H9 (cell line): ENCODE results near the gene SLC25A15. TPM values are rescaled to one million over a fixed set of nuclear protein-coding genes. Genes with fewer than 3 reads are reported as not detected.
"Not testable (repeated sequence)": the region's sequence is repeated elsewhere in the genome, so short reads cannot be mapped to it uniquely, and the experiment has no call there.

Experiments used
- DNase-seq: peaks from one replicate; pipeline ENCODE4 v3.0.0-alpha.2; 2017
- H2AFZ ChIP-seq: one replicate; pipeline ENCODE4 v1.6.1; 2013; ENCODE audit warnings: mild to moderate bottlenecking, low read length, control low read depth, moderate library complexity
- H2AK5ac ChIP-seq: 2 replicates; pipeline ENCODE4 v1.6.1; 2013; ENCODE audit warnings: low read length, control low read depth, mixed read lengths; ENCODE audit not compliant: insufficient read length
- H2BK120ac ChIP-seq: one replicate; pipeline ENCODE4 v1.6.1; 2013; ENCODE audit warnings: low read depth, mild to moderate bottlenecking, low read length, control low read depth, inconsistent platforms; ENCODE audit not compliant: poor library complexity, severe bottlenecking
- H2BK12ac ChIP-seq: 2 replicates; pipeline ENCODE4 v1.6.1; 2013; ENCODE audit warnings: low read length, control low read depth, mixed read lengths, low read depth; ENCODE audit not compliant: insufficient read length
- H2BK15ac ChIP-seq: 2 replicates; pipeline ENCODE4 v1.6.1; 2013; ENCODE audit warnings: low read depth, low read length, control low read depth
- H2BK20ac ChIP-seq: one replicate; pipeline ENCODE4 v1.6.1; 2013; ENCODE audit warnings: low read depth, mild to moderate bottlenecking, low read length, control low read depth, inconsistent platforms; ENCODE audit not compliant: poor library complexity, severe bottlenecking
- H2BK5ac ChIP-seq: 2 replicates; pipeline ENCODE4 v1.6.1; 2013; ENCODE audit warnings: low read length, control low read depth, mixed read lengths; ENCODE audit not compliant: insufficient read length
- H3K14ac ChIP-seq: 2 replicates; pipeline ENCODE4 v1.6.1; 2013; ENCODE audit warnings: low read length, control low read depth; ENCODE audit not compliant: insufficient read depth
- H3K18ac ChIP-seq: 2 replicates; pipeline ENCODE4 v1.6.1; 2013; ENCODE audit warnings: low read depth, mild to moderate bottlenecking, mixed read lengths, low read length, control low read depth; ENCODE audit not compliant: insufficient read length
- H3K23ac ChIP-seq: 2 replicates; pipeline ENCODE4 v1.6.1; 2013; ENCODE audit warnings: low read length, control low read depth, mixed read lengths, low read depth; ENCODE audit not compliant: insufficient read length
- H3K23me2 ChIP-seq: 2 replicates; pipeline ENCODE4 v1.6.1; 2013; ENCODE audit warnings: low read depth, mild to moderate bottlenecking, mixed read lengths, low read length, control low read depth; ENCODE audit not compliant: insufficient read length, poor library complexity, severe bottlenecking
- H3K27ac ChIP-seq: 2 replicates; pipeline ENCODE4 v1.5.1; 2013; ENCODE audit warnings: low read length, control low read depth, mixed read lengths, low read depth; ENCODE audit not compliant: insufficient read length
- H3K27me3 ChIP-seq: 2 replicates; pipeline ENCODE4 v1.6.1; 2013; ENCODE audit warnings: low read length, control low read depth, inconsistent platforms; ENCODE audit not compliant: insufficient read depth
- H3K4ac ChIP-seq: 2 replicates; pipeline ENCODE4 v1.6.1; 2013; ENCODE audit warnings: low read depth, mild to moderate bottlenecking, control low read depth, inconsistent platforms, low read length, moderate library complexity
- H3K4me1 ChIP-seq: 2 replicates; pipeline ENCODE4 v1.6.1; 2013; ENCODE audit warnings: low read length, control low read depth, inconsistent platforms; ENCODE audit not compliant: insufficient read depth
- H3K4me2 ChIP-seq: 2 replicates; pipeline ENCODE4 v1.6.1; 2013; ENCODE audit warnings: low read length, control low read depth, mixed read lengths; ENCODE audit not compliant: insufficient read length, insufficient read depth
- H3K56ac ChIP-seq: 2 replicates; pipeline ENCODE4 v1.6.1; 2013; ENCODE audit warnings: low read depth, mild to moderate bottlenecking, mixed read lengths, low read length, control low read depth; ENCODE audit not compliant: insufficient read length
- H3K79me1 ChIP-seq: 2 replicates; pipeline ENCODE4 v1.6.1; 2013; ENCODE audit warnings: low read depth, mild to moderate bottlenecking, moderate library complexity, low read length, control low read depth, inconsistent platforms; ENCODE audit not compliant: insufficient read depth, poor library complexity, severe bottlenecking
- H3K79me2 ChIP-seq: 2 replicates; pipeline ENCODE4 v1.6.1; 2013; ENCODE audit warnings: low read length, control low read depth, inconsistent platforms; ENCODE audit not compliant: insufficient read depth
- H3K9ac ChIP-seq: 2 replicates; pipeline ENCODE4 v1.6.1; 2013; ENCODE audit warnings: low read length, control low read depth, mixed read lengths; ENCODE audit not compliant: insufficient read length; ENCODE audit errors: extremely low read depth
- H3K9me3 ChIP-seq: one replicate; pipeline ENCODE4 v1.6.1; 2013; ENCODE audit warnings: low read depth, low read length, inconsistent platforms; ENCODE audit not compliant: control insufficient read depth
- H3T11ph ChIP-seq: one replicate; pipeline ENCODE4 v1.6.1; 2013; ENCODE audit warnings: mild to moderate bottlenecking, low read length, control low read depth, inconsistent platforms
- H4K20me1 ChIP-seq: one replicate; pipeline ENCODE4 v1.6.1; 2013; ENCODE audit not compliant: control insufficient read depth, insufficient read length, insufficient read depth
- H4K5ac ChIP-seq: 2 replicates; pipeline ENCODE4 v1.6.1; 2013; ENCODE audit warnings: low read depth, mild to moderate bottlenecking, mixed read lengths, low read length, control low read depth; ENCODE audit not compliant: insufficient read length
- H4K8ac ChIP-seq: replicated peaks from 2 replicates; pipeline ENCODE4 v1.6.1; 2013; ENCODE audit warnings: low read length, control low read depth, mixed read lengths, low read depth; ENCODE audit not compliant: insufficient read length
- H4K91ac ChIP-seq: 2 replicates; pipeline ENCODE4 v1.6.1; 2013; ENCODE audit warnings: low read depth, mild to moderate bottlenecking, moderate library complexity, mixed read lengths, low read length, control low read depth; ENCODE audit not compliant: insufficient read length
- H3K27ac Mint-ChIP-seq, 3 experiments: 2 replicates in 2 of 3; 3 replicates in 1 of 3; pipeline ENCODE4 v1.8.0; 2020 to 2021; ENCODE audit warnings: mixed read lengths in 3 of 3, mild to moderate bottlenecking in 1 of 3, moderate library complexity in 1 of 3
- H3K27me3 Mint-ChIP-seq: 2 replicates; pipeline ENCODE4 v1.8.0; 2021; ENCODE audit warnings: low read depth, mild to moderate bottlenecking, moderate library complexity, mixed read lengths
- H3K36me3 Mint-ChIP-seq, 3 experiments: 2 replicates in 2 of 3; 3 replicates in 1 of 3; pipeline ENCODE4 v1.8.0; 2020 to 2021; ENCODE audit warnings: low read depth in 3 of 3, mixed read lengths in 3 of 3; ENCODE audit not compliant: insufficient read depth in 1 of 3
- H3K4me1 Mint-ChIP-seq, 2 experiments: 2 replicates each; pipeline ENCODE4 v1.8.0; 2020; ENCODE audit warnings: mixed read lengths in 2 of 2
- H3K4me3 Mint-ChIP-seq, 2 experiments: 2 replicates in 1 of 2; 3 replicates in 1 of 2; pipeline ENCODE4 v1.8.0; 2020 to 2021; ENCODE audit warnings: mild to moderate bottlenecking in 2 of 2, mixed read lengths in 2 of 2, moderate library complexity in 1 of 2
- H3K9me3 Mint-ChIP-seq, 2 experiments: 2 replicates in 1 of 2; 3 replicates in 1 of 2; pipeline ENCODE4 v1.8.0; 2020; ENCODE audit warnings: mild to moderate bottlenecking in 2 of 2, mixed read lengths in 2 of 2, moderate library complexity in 1 of 2
- WGBS: extraction: QIAGEN DNeasy Blood & Tissue Kit; methylation state at CpG from one replicate; pipeline ENCODE4 v1.1.7; 2013; ENCODE audit warnings: missing lambda C conversion rate, low lambda C conversion rate, mixed read lengths; ENCODE audit not compliant: insufficient read length; ENCODE audit errors: extremely low coverage; 5-methylcytosine and 5-hydroxymethylcytosine counted together
- total RNA-seq: library from RNA; stranded (reverse); gene quantifications from 2 replicates; pipeline ENCODE4 v1.2.1, GENCODE V29; 2021
- TF ChIP-seq, protein P1 (sequence below): fragments of 200-600 bp; sonication (generic); conservative IDR thresholded peaks from 3 replicates; pipeline ENCODE4 v1.8.0; 2021; ENCODE audit warnings: antibody characterized with exemption, mild to moderate bottlenecking

Gene SLC25A15
- total RNA-seq, 1 experiment from 2014 or later, result 21.1 TPM

DNA sequence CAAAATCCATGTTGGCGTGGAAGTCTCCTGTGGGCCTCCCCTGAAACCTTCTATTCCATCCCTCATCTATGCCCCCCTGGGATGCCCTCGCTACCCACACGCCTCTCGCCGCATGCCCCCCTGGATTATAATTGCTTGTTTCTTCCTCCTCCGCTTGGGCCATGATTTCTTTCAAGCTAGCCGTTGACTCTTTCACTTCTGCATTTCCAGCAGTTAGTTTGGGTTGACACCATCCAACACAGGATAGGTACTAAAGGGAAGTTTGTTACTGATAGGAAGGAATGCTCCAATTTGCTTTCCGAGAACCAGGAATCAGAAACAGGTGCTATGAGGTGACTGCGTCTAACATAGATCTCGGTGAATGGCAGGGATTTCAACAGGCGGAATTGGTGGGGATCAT lies 7.7 kb upstream of the SLC25A15 start:
- no peaks in the 10 kb centered on the region for H3K9me3 Mint-ChIP-seq
- no peaks in the 10 kb centered on the region for H3K23me2 ChIP-seq
- no peak overlapping the region for H4K5ac ChIP-seq
- DNase-seq, result no peak
- no peak overlapping the region for H3K9ac ChIP-seq
- H3K56ac ChIP-seq, result no peak overlapping the region
- no peaks in the 10 kb centered on the region for H3K9me3 ChIP-seq
- H3K79me1 ChIP-seq, result no peaks in the 10 kb centered on the region
- H3K27ac Mint-ChIP-seq, result no peak overlapping the region
- no peaks in the 10 kb centered on the region for H3K79me2 ChIP-seq
- H3K4ac ChIP-seq, result no peak overlapping the region
- H3K18ac ChIP-seq, result no peak overlapping the region
- no peak overlapping the region for H3K4me3 Mint-ChIP-seq
- TF ChIP-seq, protein P1, sequence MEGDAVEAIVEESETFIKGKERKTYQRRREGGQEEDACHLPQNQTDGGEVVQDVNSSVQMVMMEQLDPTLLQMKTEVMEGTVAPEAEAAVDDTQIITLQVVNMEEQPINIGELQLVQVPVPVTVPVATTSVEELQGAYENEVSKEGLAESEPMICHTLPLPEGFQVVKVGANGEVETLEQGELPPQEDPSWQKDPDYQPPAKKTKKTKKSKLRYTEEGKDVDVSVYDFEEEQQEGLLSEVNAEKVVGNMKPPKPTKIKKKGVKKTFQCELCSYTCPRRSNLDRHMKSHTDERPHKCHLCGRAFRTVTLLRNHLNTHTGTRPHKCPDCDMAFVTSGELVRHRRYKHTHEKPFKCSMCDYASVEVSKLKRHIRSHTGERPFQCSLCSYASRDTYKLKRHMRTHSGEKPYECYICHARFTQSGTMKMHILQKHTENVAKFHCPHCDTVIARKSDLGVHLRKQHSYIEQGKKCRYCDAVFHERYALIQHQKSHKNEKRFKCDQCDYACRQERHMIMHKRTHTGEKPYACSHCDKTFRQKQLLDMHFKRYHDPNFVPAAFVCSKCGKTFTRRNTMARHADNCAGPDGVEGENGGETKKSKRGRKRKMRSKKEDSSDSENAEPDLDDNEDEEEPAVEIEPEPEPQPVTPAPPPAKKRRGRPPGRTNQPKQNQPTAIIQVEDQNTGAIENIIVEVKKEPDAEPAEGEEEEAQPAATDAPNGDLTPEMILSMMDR, result no peak
- no peak overlapping the region for H2BK120ac ChIP-seq
- no peak overlapping the region for H2AK5ac ChIP-seq
- H4K8ac ChIP-seq, result no peak overlapping the region
- peaks cover 8 to 17% of the 10 kb centered on the region in 2 experiments for H3K4me1 Mint-ChIP-seq
- H3K4me1 ChIP-seq, result no peaks in the 10 kb centered on the region
- no peak overlapping the region for H3K14ac ChIP-seq
- H3K36me3 Mint-ChIP-seq, result no peaks in the 10 kb centered on the region
- no peaks in the 10 kb centered on the region for H4K20me1 ChIP-seq
- no peak overlapping the region for H2AFZ ChIP-seq
- H3K27ac ChIP-seq, result no peak overlapping the region
- H4K91ac ChIP-seq, result no peak overlapping the region
- H3T11ph ChIP-seq, result no peak overlapping the region
- H3K23ac ChIP-seq, result no peak overlapping the region
- H2BK5ac ChIP-seq, result no peak overlapping the region
- H2BK12ac ChIP-seq, result no peak overlapping the region
- no peak overlapping the region for H2BK20ac ChIP-seq
- no peaks in the 10 kb centered on the region for H3K27me3 ChIP-seq
- no CpG with 5 or more reads among the region's 11 CpGs for WGBS
- H3K4me2 ChIP-seq, result no peak overlapping the region
- no peak overlapping the region for H2BK15ac ChIP-seq
- H3K27me3 Mint-ChIP-seq, result no peaks in the 10 kb centered on the region

DNA sequence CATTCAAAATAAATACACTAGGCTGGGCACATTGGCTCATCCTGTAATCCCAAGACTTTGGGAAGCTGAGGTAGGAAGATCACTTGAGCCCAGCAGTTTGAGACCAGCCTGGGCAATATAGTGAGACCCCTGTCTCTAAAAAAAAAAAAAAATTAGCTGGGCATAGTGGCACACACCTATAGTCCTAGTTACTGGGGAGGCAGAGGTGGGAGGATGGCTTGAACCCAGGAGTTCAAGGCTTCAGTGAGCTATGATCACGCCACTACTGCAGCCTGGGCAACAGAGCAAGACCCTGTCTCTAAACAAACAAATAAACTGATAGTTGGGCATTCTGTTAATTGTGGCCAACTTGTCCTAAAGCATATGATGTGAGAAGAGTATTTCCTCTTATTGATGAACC lies 6.4 kb upstream of the SLC25A15 start:
- WGBS, result no CpG with 5 or more reads among the region's 1 CpG
- H2BK15ac ChIP-seq, H4K91ac ChIP-seq, H3K79me1 ChIP-seq, H2BK20ac ChIP-seq, DNase-seq, H2AK5ac ChIP-seq, H3K56ac ChIP-seq, H3K27ac ChIP-seq, H3K4ac ChIP-seq, H3K9me3 ChIP-seq, H2BK12ac ChIP-seq, H2BK120ac ChIP-seq, H3K27me3 Mint-ChIP-seq, H2AFZ ChIP-seq, H3K4me3 Mint-ChIP-seq, H3K27ac Mint-ChIP-seq, H3K36me3 Mint-ChIP-seq, H3K9me3 Mint-ChIP-seq, H2BK5ac ChIP-seq, H3K23me2 ChIP-seq, H3K23ac ChIP-seq, H3K27me3 ChIP-seq, H3T11ph ChIP-seq, H3K9ac ChIP-seq, H3K14ac ChIP-seq, H4K8ac ChIP-seq, H4K20me1 ChIP-seq, H3K18ac ChIP-seq, H3K4me1 Mint-ChIP-seq, H3K4me1 ChIP-seq, H3K4me2 ChIP-seq, H3K79me2 ChIP-seq, H4K5ac ChIP-seq: not testable (repeated sequence)
